PC-3 (cell line): Measurements from ENCODE around the gene NACC2.

ENCODE experiments used
- EZH2 ChIP-seq: fragments of 300-600 bp; sonication (generic); IDR thresholded peaks from one replicate; pipeline ENCODE4 v1.6.1; 2017; ENCODE audit warnings: antibody characterized with exemption, mild to moderate bottlenecking, low read length; ENCODE audit not compliant: unreplicated experiment
- EZH2phosphoT487 ChIP-seq: fragments of 300-600 bp; sonication (generic); IDR thresholded peaks from 2 replicates; pipeline ENCODE4 v1.6.1; 2018; ENCODE audit warnings: mild to moderate bottlenecking, antibody characterized with exemption, low read length, borderline replicate concordance
- TF ChIP-seq, protein P1 (sequence below): fragments of 300-600 bp; sonication (generic); conservative IDR thresholded peaks from 2 replicates; pipeline ENCODE4 v1.5.1; 2017; ENCODE audit warnings: antibody characterized with exemption, low read depth, mild to moderate bottlenecking, low read length

DNA sequence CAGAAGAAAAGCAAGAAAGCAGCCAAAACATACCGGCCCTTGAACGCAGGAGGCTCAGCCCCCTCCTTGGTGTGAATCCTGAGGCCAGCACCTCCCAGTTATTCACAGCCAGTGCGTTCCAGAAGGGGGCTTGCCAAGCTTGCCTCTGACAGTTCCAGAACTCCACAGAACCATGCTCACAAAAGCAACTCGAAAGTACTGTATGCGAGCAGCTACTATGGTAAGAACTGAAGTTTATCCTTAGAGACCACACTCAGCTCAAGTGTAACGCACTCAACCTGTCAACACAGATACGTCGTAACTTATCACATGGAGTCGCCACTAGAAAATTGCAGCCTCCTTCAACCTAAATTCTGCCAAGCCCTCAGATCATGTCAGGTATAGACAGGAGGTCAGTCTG lies 135.3 kb downstream of the NACC2 start:
- TF ChIP-seq, protein P1, sequence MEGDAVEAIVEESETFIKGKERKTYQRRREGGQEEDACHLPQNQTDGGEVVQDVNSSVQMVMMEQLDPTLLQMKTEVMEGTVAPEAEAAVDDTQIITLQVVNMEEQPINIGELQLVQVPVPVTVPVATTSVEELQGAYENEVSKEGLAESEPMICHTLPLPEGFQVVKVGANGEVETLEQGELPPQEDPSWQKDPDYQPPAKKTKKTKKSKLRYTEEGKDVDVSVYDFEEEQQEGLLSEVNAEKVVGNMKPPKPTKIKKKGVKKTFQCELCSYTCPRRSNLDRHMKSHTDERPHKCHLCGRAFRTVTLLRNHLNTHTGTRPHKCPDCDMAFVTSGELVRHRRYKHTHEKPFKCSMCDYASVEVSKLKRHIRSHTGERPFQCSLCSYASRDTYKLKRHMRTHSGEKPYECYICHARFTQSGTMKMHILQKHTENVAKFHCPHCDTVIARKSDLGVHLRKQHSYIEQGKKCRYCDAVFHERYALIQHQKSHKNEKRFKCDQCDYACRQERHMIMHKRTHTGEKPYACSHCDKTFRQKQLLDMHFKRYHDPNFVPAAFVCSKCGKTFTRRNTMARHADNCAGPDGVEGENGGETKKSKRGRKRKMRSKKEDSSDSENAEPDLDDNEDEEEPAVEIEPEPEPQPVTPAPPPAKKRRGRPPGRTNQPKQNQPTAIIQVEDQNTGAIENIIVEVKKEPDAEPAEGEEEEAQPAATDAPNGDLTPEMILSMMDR, result no peak
- TF ChIP-seq EZH2phosphoT487 (no peak), EZH2 (no peak)
